GM19023 (cell line): ENCODE results near the gene IKZF3.
"Not testable (repeated sequence)": the region's sequence is repeated elsewhere in the genome, so short reads cannot be mapped to it uniquely, and the experiment has no call there.

ENCODE experiments used
- ATAC-seq: cut with Tn5 transposase; IDR thresholded peaks from one replicate; pipeline ENCODE4 v1.9.1; 2021; ENCODE audit warnings: mild to moderate bottlenecking, moderate library complexity; ENCODE audit not compliant: unreplicated experiment

Gene IKZF3

GRCh38 chr17:39861235-39861634 is 2.9 kb downstream of the IKZF3 start:
- ATAC-seq, result no peak

GRCh38 chr17:39855911-39856649 is 8.0 kb downstream of the IKZF3 start:
- ATAC-seq, result not testable (repeated sequence)

GRCh38 chr17:39854909-39855308 is 9.2 kb downstream of the IKZF3 start:
- ATAC-seq, result no peak

- ATAC-seq, result no peak
Observed at GRCh38 chr17:39852239-39852638, 11.9 kb downstream of the IKZF3 start.

- not testable (repeated sequence) for ATAC-seq
Observed at GRCh38 chr17:39850186-39850585, 13.9 kb downstream of the IKZF3 start.

GRCh38 chr17:39848600-39848999 is 15.5 kb downstream of the IKZF3 start:
- no peak for ATAC-seq

- no peak for ATAC-seq
Observed at GRCh38 chr17:39846205-39846604, 17.9 kb downstream of the IKZF3 start.

- no peak for ATAC-seq
Observed at GRCh38 chr17:39845052-39845846, 18.9 kb downstream of the IKZF3 start.

GRCh38 chr17:39841134-39841683 is 22.9 kb downstream of the IKZF3 start:
- ATAC-seq, result no peak

GRCh38 chr17:39838784-39839183 is 25.3 kb downstream of the IKZF3 start:
- ATAC-seq, result no peak

GRCh38 chr17:39838057-39838456 is 26.1 kb downstream of the IKZF3 start:
- no peak for ATAC-seq

- no peak for ATAC-seq
Observed at GRCh38 chr17:39836117-39836516, 28.0 kb downstream of the IKZF3 start.

- no peak for ATAC-seq
Observed at GRCh38 chr17:39835038-39835786, 28.9 kb downstream of the IKZF3 start.

GRCh38 chr17:39834017-39834416 is 30.1 kb downstream of the IKZF3 start:
- no peak for ATAC-seq

GRCh38 chr17:39831588-39831987 is 32.5 kb downstream of the IKZF3 start:
- no peak for ATAC-seq

GRCh38 chr17:39828443-39828842 is 35.7 kb downstream of the IKZF3 start:
- ATAC-seq, result no peak

- no peak for ATAC-seq
Observed at GRCh38 chr17:39826334-39826733, 37.8 kb downstream of the IKZF3 start.

GRCh38 chr17:39823407-39824054 is 40.6 kb downstream of the IKZF3 start:
- ATAC-seq, result no peak

GRCh38 chr17:39822051-39822451 is 42.1 kb downstream of the IKZF3 start:
- ATAC-seq, result no peak

GRCh38 chr17:39820987-39821386 is 43.1 kb downstream of the IKZF3 start:
- ATAC-seq, result no peak

- no peak for ATAC-seq
Observed at GRCh38 chr17:39820541-39820940, 43.6 kb downstream of the IKZF3 start.
